B cell (primary cell): Measurements from ENCODE around the gene GDF9. TPM values are rescaled to one million over a fixed set of nuclear protein-coding genes. Genes with fewer than 3 reads are reported as not detected.

ENCODE experiments used
- ATAC-seq: fragments of 200-7000 bp; cut with Tn5 transposase; one replicate; pipeline ENCODE4 v1.10.0; 2021; ENCODE audit warnings: low read depth, mild to moderate bottlenecking, moderate number of reproducible peaks, moderate library complexity
- CTCF ChIA-PET: fragments of 350-600 bp; sonication (Branson Sonifier 250); formaldehyde crosslinking; loops from one replicate; lab custom pipeline; 2021; ENCODE audit warnings: antibody characterized with exemption, inconsistent platforms; lab: Charles Lee
- POLR2A ChIA-PET: fragments of 350-600 bp; sonication (Branson Sonifier 250); formaldehyde crosslinking; loops from one replicate; lab custom pipeline; 2021; ENCODE audit warnings: antibody characterized with exemption; lab: Charles Lee
- DNase-seq: peaks from one replicate; pipeline ENCODE4 v3.0.0; 2013
- H2AFZ ChIP-seq: 2 replicates; pipeline ENCODE4 v1.6.1; 2012; ENCODE audit warnings: mild to moderate bottlenecking, low read depth, low read length; ENCODE audit not compliant: insufficient read depth, poor library complexity, severe bottlenecking
- H3K27ac ChIP-seq, 2 donors: 1 replicate in 1 of 2; 2 replicates in 1 of 2; pipeline ENCODE4 v1.5.1; 2012 to 2013; ENCODE audit warnings: low read length in 2 of 2, mild to moderate bottlenecking in 2 of 2, moderate library complexity in 1 of 2
- H3K27me3 ChIP-seq, 4 experiments: fragments of 200-600 bp in 1 of 4; sonication (generic) in 1 of 4; replicated peaks in 1 of 4; 1 replicate in 2 of 4; 2 replicates in 2 of 4; pipeline versions ENCODE4 v1.6.1 to v1.7.0; 2013 to 2016; ENCODE audit warnings: low read length in 3 of 4, mild to moderate bottlenecking in 2 of 4, mixed read lengths in 1 of 4, moderate library complexity in 1 of 4; ENCODE audit not compliant: insufficient read depth in 4 of 4, control insufficient read depth in 3 of 4; ENCODE audit errors: control extremely low read depth in 1 of 4
- H3K36me3 ChIP-seq, 2 experiments: replicated peaks in 1 of 2; 1 replicate in 1 of 2; 2 replicates in 1 of 2; pipeline versions ENCODE4 v1.6.1 to v1.7.1; 2013; ENCODE audit warnings: low read length in 1 of 2; ENCODE audit not compliant: insufficient read depth in 2 of 2, control insufficient read depth in 1 of 2; ENCODE audit errors: control extremely low read depth in 1 of 2, extremely low read depth in 1 of 2
- H3K4me1 ChIP-seq, 2 donors: fragments of 200-600 bp in 1 of 2; sonication (generic) in 1 of 2; 1 replicate in 1 of 2; 2 replicates in 1 of 2; pipeline versions ENCODE4 v1.5.1 to v1.6.1; 2013 to 2017; ENCODE audit warnings: low read length in 2 of 2; ENCODE audit not compliant: control insufficient read depth in 2 of 2, insufficient read depth in 2 of 2
- H3K4me2 ChIP-seq: replicated peaks from 2 replicates; pipeline ENCODE3; 2012; ENCODE audit warnings: mild to moderate bottlenecking, low read depth, low read length; ENCODE audit not compliant: poor library complexity, severe bottlenecking
- H3K4me3 ChIP-seq, 5 experiments: fragments of 200-600 bp in 1 of 5; sonication (generic) in 1 of 5; 1 replicate in 3 of 5; 2 replicates in 2 of 5; pipeline versions ENCODE4 v1.5.1 to v1.7.0; 2011 to 2016; ENCODE audit warnings: low read length in 4 of 5, mild to moderate bottlenecking in 4 of 5, low read depth in 2 of 5, control low read depth in 1 of 5, moderate library complexity in 1 of 5; ENCODE audit not compliant: insufficient read depth in 1 of 5; ENCODE audit errors: control extremely low read depth in 1 of 5, extremely low read depth in 1 of 5
- H3K79me2 ChIP-seq: fragments of 200-600 bp; sonication (generic); one replicate; pipeline ENCODE4 v1.6.0; 2016; ENCODE audit warnings: low read length; ENCODE audit not compliant: control insufficient read depth, insufficient read depth
- H3K9ac ChIP-seq: fragments of 200-600 bp; sonication (generic); 2 replicates; pipeline ENCODE4 v1.6.1; 2017; ENCODE audit warnings: mild to moderate bottlenecking, low read length, moderate library complexity
- H3K9me3 ChIP-seq, 3 donors: one replicate each; pipeline versions ENCODE4 v1.6.1 to v1.7.1; 2013; ENCODE audit warnings: low read length in 2 of 3; ENCODE audit not compliant: control insufficient read depth in 2 of 3, insufficient read depth in 1 of 3; ENCODE audit errors: control extremely low read depth in 1 of 3
- H4K20me1 ChIP-seq: 2 replicates; pipeline ENCODE4 v1.6.0; 2012; ENCODE audit warnings: mild to moderate bottlenecking, low read length; ENCODE audit not compliant: insufficient read depth, control insufficient read depth, poor library complexity, severe bottlenecking
- H3K27ac Mint-ChIP-seq: one replicate; pipeline ENCODE4 v1.8.0; 2021; ENCODE audit warnings: mixed read lengths
- H3K27me3 Mint-ChIP-seq: one replicate; pipeline ENCODE4 v1.8.0; 2021; ENCODE audit warnings: mixed read lengths
- H3K4me1 Mint-ChIP-seq: one replicate; pipeline ENCODE4 v1.8.0; 2021; ENCODE audit warnings: mixed read lengths
- H3K4me3 Mint-ChIP-seq: one replicate; pipeline ENCODE4 v1.8.0; 2021; ENCODE audit warnings: mixed read lengths
- H3K9me3 Mint-ChIP-seq: one replicate; pipeline ENCODE4 v1.8.0; 2022; ENCODE audit warnings: mixed read lengths; ENCODE audit not compliant: insufficient read depth
- EZH2 ChIP-seq: IDR thresholded peaks from 2 replicates; pipeline ENCODE4 v1.6.1; 2012; ENCODE audit warnings: borderline replicate concordance, low read depth, mild to moderate bottlenecking, moderate library complexity, low read length; ENCODE audit not compliant: insufficient read depth, poor library complexity, severe bottlenecking
- WGBS: methylation state at CpG from one replicate; pipeline ENCODE4 v1.1.5; 2013; ENCODE audit warnings: missing lambda C conversion rate; ENCODE audit not compliant: insufficient coverage; 5-methylcytosine and 5-hydroxymethylcytosine counted together
- intact Hi-C: fragments of 100-400 bp; cut with micrococcal nuclease; formaldehyde crosslinking; loops from one replicate; pipeline ENCODE4 v1.10.0; 2022
- polyA plus RNA-seq: library from polyadenylated mRNA; depleted of rRNA; stranded (reverse); fragments of >200 nt; gene quantifications from 2 replicates; pipeline ENCODE4 v1.2.3, GENCODE V29; 2012
- total RNA-seq, 2 donors: library from RNA; stranded (reverse); fragments of 120-200 nt in 1 of 2; gene quantifications; 1 replicate in 1 of 2; 2 replicates in 1 of 2; pipeline versions ENCODE4 v1.2.3 to v1.2.4, GENCODE V29; 2013 to 2022
- TF ChIP-seq, protein P1 (sequence below): fragments of 200-600 bp; IDR thresholded peaks from one replicate; pipeline ENCODE4 v1.8.0; 2022; ENCODE audit warnings: antibody characterized with exemption, mild to moderate bottlenecking

The GDF9 gene
- total and polyA plus RNA-seq, 2 donors (not counting 1 experiment from before 2014, with no cell fraction given), result 0.67 to 0.88 TPM

DNA sequence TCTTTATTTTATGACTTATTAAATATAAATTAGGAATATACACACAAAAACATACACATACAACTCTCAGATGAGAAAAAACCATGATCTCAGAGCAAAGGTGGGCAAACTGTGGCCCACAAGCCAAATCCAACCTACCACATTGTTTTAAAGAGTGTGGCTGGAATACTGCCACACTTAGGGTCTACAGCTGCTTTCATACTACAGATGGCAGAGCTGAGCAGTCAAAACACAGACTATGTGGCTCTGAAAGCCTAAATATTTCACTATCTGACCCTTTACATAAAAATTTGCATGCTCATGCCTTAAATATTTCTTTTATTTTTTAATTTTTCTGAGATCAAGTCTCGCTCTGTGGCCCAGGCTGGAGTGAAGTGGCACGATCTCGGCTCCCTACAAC, 35.5 kb upstream of the GDF9 start:
- Mint-ChIP-seq H3K27ac (no peak overlapping the region), H3K9me3 (no peaks in the 10 kb centered on the region), H3K4me1 (peaks cover 8% of the 10 kb centered on the region), H3K27me3 (no peaks in the 10 kb centered on the region), H3K4me3 (no peak overlapping the region)
- H3K4me2 ChIP-seq, result no peak overlapping the region
- ATAC-seq, result no peak
- DNase-seq, result no peak
- TF ChIP-seq, protein P1, sequence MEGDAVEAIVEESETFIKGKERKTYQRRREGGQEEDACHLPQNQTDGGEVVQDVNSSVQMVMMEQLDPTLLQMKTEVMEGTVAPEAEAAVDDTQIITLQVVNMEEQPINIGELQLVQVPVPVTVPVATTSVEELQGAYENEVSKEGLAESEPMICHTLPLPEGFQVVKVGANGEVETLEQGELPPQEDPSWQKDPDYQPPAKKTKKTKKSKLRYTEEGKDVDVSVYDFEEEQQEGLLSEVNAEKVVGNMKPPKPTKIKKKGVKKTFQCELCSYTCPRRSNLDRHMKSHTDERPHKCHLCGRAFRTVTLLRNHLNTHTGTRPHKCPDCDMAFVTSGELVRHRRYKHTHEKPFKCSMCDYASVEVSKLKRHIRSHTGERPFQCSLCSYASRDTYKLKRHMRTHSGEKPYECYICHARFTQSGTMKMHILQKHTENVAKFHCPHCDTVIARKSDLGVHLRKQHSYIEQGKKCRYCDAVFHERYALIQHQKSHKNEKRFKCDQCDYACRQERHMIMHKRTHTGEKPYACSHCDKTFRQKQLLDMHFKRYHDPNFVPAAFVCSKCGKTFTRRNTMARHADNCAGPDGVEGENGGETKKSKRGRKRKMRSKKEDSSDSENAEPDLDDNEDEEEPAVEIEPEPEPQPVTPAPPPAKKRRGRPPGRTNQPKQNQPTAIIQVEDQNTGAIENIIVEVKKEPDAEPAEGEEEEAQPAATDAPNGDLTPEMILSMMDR, result no peak
- no peak for TF ChIP-seq EZH2
- CTCF ChIA-PET, result no interaction called here
- no peak overlapping the region for H3K4me3 ChIP-seq
- H3K79me2 ChIP-seq, result peaks cover 21% of the 10 kb centered on the region
- H3K27me3 ChIP-seq, result no peaks in the 10 kb centered on the region
- peaks cover 18% of the 10 kb centered on the region for H4K20me1 ChIP-seq
- H3K9me3 ChIP-seq, result no peaks in the 10 kb centered on the region
- H3K36me3 ChIP-seq, result peaks cover 0 to 45% of the 10 kb centered on the region in 2 experiments
- H3K9ac ChIP-seq, result no peak overlapping the region
- H3K27ac ChIP-seq, result no peak overlapping the region
- WGBS, result 100% methylated on average over 3 of the region's 3 CpGs
- intact Hi-C loops, result no loop called here
- no peak overlapping the region for H2AFZ ChIP-seq
- POLR2A ChIA-PET, result no interaction called here
- H3K4me1 ChIP-seq, result no peaks in the 10 kb centered on the region

DNA sequence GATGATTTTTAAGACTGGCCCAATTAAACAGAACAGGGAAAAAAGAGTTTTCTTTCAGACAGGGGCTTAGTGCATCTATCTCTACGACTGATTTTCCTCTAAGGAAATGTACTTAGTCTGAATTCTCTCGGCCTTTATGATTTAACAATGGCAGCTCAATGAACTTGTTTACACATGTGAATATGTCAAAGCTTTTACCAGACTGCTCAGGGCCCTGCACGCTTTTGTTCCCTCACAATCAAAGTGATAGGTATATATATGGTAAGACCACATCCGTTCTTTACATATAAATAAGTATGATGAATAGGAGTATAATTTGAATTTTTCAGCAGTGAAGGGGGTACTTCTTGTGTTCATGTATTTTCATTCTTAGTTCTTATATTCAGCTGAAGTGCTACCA, 34.8 kb upstream of the GDF9 start:
- no peak overlapping the region for H3K4me3 ChIP-seq
- intact Hi-C loops, result no loop called here
- H3K9me3 ChIP-seq, result no peaks in the 10 kb centered on the region
- H2AFZ ChIP-seq, result no peak overlapping the region
- H3K27ac ChIP-seq, result no peak overlapping the region
- no peak for DNase-seq
- Mint-ChIP-seq H3K9me3 (no peaks in the 10 kb centered on the region), H3K27ac (no peak overlapping the region), H3K4me3 (no peak overlapping the region), H3K4me1 (peaks cover 8% of the 10 kb centered on the region), H3K27me3 (no peaks in the 10 kb centered on the region)
- no peak overlapping the region for H3K9ac ChIP-seq
- peaks cover 15% of the 10 kb centered on the region for H4K20me1 ChIP-seq
- TF ChIP-seq, protein P1, result no peak
- no peak for TF ChIP-seq EZH2
- H3K36me3 ChIP-seq, result peaks cover 0 to 52% of the 10 kb centered on the region in 2 experiments
- no peak overlapping the region for H3K4me2 ChIP-seq
- no peaks in the 10 kb centered on the region for H3K27me3 ChIP-seq
- CTCF ChIA-PET, result interaction anchor here (0.9 kb wide), 1 partner anchor 18 kb away, joined by 3 read pairs; no protein-coding TSS in a partner anchor
- no peak for ATAC-seq
- no peaks in the 10 kb centered on the region for H3K4me1 ChIP-seq
- peaks cover 17% of the 10 kb centered on the region for H3K79me2 ChIP-seq
- POLR2A ChIA-PET, result no interaction called here
- 100% methylated on average over 2 of the region's 4 CpGs for WGBS
